Neural crest cell (in vitro differentiated cells): ENCODE data around the gene LTBP1. TPM values are rescaled to one million over a fixed set of nuclear protein-coding genes. Genes with fewer than 3 reads are reported as not detected.

Source experiments
- DNase-seq: peaks from one replicate; pipeline ENCODE4 v3.0.0; 2021; ENCODE audit warnings: low read depth, mixed read lengths, low spot score
- H3K27ac Mint-ChIP-seq: one replicate; pipeline ENCODE4 v1.8.0; 2021; ENCODE audit warnings: mild to moderate bottlenecking, mixed read lengths; ENCODE audit not compliant: unreplicated experiment
- H3K27me3 Mint-ChIP-seq: 2 replicates; pipeline ENCODE4 v1.8.0; 2021; ENCODE audit warnings: low read depth, mild to moderate bottlenecking, mixed read lengths
- H3K36me3 Mint-ChIP-seq: 2 replicates; pipeline ENCODE4 v1.8.0; 2021; ENCODE audit warnings: low read depth, mild to moderate bottlenecking, mixed read lengths
- H3K4me1 Mint-ChIP-seq: 2 replicates; pipeline ENCODE4 v1.8.0; 2021; ENCODE audit warnings: mixed read lengths
- H3K4me3 Mint-ChIP-seq: one replicate; pipeline ENCODE4 v1.8.0; 2021; ENCODE audit warnings: mild to moderate bottlenecking, mixed read lengths
- H3K9me3 Mint-ChIP-seq: 2 replicates; pipeline ENCODE4 v1.8.0; 2021; ENCODE audit warnings: mixed read lengths
- total RNA-seq: library from RNA; stranded (reverse); gene quantifications from 2 replicates; pipeline ENCODE4 v1.2.1, GENCODE V29; 2021
- TF ChIP-seq, protein P1 (sequence below): fragments of 200-600 bp; sonication (generic); conservative IDR thresholded peaks from 2 replicates; pipeline ENCODE4 v1.5.0; 2021; ENCODE audit warnings: antibody characterized with exemption, mild to moderate bottlenecking

LTBP1 gene
- total RNA-seq, 1 donor from 2014 or later = 30.2 TPM

DNA sequence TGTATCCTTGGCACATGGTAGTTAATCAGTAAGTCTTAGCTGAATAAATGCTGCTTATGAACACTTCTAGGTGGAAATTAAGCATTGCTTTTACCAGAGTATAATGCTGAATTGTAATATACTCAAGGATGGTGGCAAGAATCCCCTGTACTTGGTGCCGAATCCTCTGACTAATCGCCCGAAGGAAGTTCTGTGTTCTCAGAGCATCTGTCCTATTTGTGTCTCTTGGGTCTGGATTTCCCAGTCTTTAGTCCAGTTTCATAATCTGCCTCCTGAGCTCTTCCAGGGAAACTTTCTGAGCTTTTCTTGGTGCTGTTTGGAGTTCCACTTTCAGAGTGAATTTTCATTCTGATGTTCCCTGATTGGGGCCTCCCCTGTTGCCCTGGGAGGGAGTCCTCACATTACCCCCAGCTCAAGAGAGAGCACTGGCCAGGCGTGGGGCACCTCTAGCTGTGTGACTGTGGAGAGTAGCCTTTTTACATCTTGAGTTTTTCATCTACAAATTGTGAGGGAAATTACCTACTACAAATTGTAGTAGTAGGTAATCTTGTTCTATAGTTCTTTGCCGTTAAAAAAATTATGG, 144.9 kb downstream of the LTBP1 start:
- no peaks in the 10 kb centered on the region for H3K36me3 Mint-ChIP-seq
- no peak for DNase-seq
- H3K27me3 Mint-ChIP-seq = no peaks in the 10 kb centered on the region
- peaks cover 7% of the 10 kb centered on the region for H3K9me3 Mint-ChIP-seq
- no peak overlapping the region for H3K27ac Mint-ChIP-seq
- H3K4me1 Mint-ChIP-seq = no peaks in the 10 kb centered on the region
- TF ChIP-seq, protein P1, sequence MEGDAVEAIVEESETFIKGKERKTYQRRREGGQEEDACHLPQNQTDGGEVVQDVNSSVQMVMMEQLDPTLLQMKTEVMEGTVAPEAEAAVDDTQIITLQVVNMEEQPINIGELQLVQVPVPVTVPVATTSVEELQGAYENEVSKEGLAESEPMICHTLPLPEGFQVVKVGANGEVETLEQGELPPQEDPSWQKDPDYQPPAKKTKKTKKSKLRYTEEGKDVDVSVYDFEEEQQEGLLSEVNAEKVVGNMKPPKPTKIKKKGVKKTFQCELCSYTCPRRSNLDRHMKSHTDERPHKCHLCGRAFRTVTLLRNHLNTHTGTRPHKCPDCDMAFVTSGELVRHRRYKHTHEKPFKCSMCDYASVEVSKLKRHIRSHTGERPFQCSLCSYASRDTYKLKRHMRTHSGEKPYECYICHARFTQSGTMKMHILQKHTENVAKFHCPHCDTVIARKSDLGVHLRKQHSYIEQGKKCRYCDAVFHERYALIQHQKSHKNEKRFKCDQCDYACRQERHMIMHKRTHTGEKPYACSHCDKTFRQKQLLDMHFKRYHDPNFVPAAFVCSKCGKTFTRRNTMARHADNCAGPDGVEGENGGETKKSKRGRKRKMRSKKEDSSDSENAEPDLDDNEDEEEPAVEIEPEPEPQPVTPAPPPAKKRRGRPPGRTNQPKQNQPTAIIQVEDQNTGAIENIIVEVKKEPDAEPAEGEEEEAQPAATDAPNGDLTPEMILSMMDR = no peak
- H3K4me3 Mint-ChIP-seq = no peak overlapping the region

DNA sequence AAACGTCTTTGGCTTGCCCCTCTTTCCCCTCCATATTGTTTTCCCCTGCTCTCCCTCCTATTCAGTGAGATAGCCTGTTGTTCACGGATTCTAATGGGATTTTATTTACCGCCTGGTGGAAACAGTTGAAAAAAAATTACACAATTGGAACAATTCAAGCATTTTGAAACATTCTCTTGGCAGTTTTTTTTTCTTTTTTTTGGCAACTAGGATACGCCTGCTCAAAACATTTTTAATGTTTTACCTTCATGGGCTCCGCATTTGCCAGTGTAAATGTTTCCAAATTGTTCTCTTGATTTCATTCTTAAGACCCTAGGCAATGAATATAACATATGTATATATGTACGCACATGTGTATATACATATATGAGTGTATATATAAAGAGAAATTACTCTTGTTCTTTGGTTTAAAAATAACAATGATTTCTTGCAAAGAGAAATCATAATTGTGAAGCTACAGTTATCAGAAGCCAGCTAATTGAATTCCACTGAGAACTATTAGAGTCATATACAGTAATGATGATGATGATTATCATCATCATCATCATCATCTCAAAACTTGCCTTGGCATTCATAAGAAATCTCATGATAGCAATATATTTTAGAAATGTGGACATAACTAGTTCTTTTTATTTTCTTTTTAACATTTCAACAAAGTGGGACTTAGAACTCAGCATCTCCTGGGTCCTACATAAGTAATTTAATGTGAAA, 146.7 kb downstream of the LTBP1 start:
- Mint-ChIP-seq H3K36me3 (no peaks in the 10 kb centered on the region), H3K27me3 (no peaks in the 10 kb centered on the region), H3K4me1 (no peaks in the 10 kb centered on the region), H3K27ac (no peak overlapping the region), H3K9me3 (peaks cover 7% of the 10 kb centered on the region), H3K4me3 (no peak overlapping the region)
- TF ChIP-seq, protein P1 = no peak
- DNase-seq = no peak

DNA sequence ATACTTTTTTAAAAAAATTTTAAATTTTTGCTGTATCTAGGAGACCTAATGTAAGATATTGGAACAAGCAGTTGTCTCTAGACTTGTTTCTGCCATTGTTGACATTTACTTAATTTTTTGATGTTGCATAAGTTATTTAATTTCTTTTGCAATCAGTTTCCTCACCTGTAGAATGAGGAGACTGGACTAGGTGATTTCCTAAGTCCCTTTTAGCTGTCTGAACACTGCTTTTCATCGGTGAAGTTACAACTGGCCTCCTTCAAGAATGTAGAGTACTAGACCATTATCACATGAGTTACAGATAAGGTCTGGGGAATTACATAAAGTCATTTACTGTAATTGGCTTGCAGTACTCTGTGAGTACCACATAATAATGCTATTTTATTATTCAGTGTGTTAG, 147.6 kb downstream of the LTBP1 start:
- no peaks in the 10 kb centered on the region for H3K27me3 Mint-ChIP-seq
- TF ChIP-seq, protein P1 = no peak
- no peak overlapping the region for H3K4me3 Mint-ChIP-seq
- H3K27ac Mint-ChIP-seq = no peak overlapping the region
- no peak for DNase-seq
- H3K36me3 Mint-ChIP-seq = no peaks in the 10 kb centered on the region
- H3K4me1 Mint-ChIP-seq = no peaks in the 10 kb centered on the region
- H3K9me3 Mint-ChIP-seq = peaks cover 7% of the 10 kb centered on the region

DNA sequence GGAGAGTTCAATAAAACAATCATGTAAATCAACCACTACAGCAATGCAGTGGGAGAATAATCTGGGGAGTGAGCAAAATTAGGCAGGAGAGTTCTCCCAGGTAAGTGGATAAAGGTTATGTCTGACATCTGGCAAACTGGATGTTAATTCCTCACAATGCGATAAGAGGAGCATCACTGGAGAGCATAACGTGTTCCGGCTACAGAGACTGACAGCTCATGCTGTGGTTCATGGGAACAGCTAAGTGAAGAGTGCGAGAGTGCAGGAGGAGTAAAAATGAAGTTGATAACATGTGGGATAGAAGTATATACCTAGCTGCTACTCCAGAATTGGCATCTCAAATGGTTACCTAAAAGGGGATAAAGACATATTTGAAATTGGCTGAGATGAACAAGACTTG, 153.2 kb downstream of the LTBP1 start:
- DNase-seq = no peak
- no peak overlapping the region for H3K27ac Mint-ChIP-seq
- H3K27me3 Mint-ChIP-seq = no peaks in the 10 kb centered on the region
- peaks cover 3% of the 10 kb centered on the region for H3K9me3 Mint-ChIP-seq
- H3K36me3 Mint-ChIP-seq = peaks cover 3% of the 10 kb centered on the region
- H3K4me3 Mint-ChIP-seq = no peak overlapping the region
- TF ChIP-seq, protein P1 = no peak
- peaks cover 12% of the 10 kb centered on the region for H3K4me1 Mint-ChIP-seq

DNA sequence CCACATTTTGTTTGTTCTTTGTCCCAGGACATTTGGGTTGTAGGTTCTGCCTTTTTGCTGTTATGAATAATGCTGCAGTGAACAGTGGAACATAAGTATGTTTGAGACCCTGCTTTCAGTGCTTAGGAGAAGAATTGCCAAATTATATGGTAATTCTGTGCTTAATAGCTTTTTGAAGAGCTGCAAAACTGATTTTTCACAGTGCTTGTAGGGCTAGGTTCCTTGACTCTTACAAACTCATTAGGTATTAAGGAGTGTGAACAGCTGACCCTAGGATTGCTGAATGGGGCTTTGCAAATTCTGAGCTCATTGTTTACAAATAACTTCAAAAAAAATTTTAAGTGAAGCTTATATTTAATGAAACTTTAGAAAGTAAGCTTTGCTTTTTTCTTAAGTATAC, 154.2 kb downstream of the LTBP1 start:
- no peaks in the 10 kb centered on the region for H3K27me3 Mint-ChIP-seq
- peaks cover 3% of the 10 kb centered on the region for H3K36me3 Mint-ChIP-seq
- H3K9me3 Mint-ChIP-seq = peaks cover 3% of the 10 kb centered on the region
- TF ChIP-seq, protein P1 = no peak
- no peak overlapping the region for H3K4me3 Mint-ChIP-seq
- no peak overlapping the region for H3K27ac Mint-ChIP-seq
- H3K4me1 Mint-ChIP-seq = peaks cover 13% of the 10 kb centered on the region
- DNase-seq = no peak
